DND-41 (cell line): ENCODE measurements around the gene NINJ1.

Experiments
- ATAC-seq: fragments of 200-7000 bp; cut with Tn5 transposase; 3 replicates; pipeline ENCODE4 v1.9.1; 2021; ENCODE audit warnings: low read depth; ENCODE audit not compliant: insufficient read depth
- DNase-seq: peaks from one replicate; pipeline ENCODE4 v3.0.0-alpha.2; 2020
- H2AFZ ChIP-seq: 2 replicates; pipeline ENCODE4 v1.6.0; 2012; ENCODE audit warnings: low read depth, low read length
- H3K27ac ChIP-seq: 2 replicates; pipeline ENCODE4 v1.5.1; 2012; ENCODE audit warnings: low read length, inconsistent platforms
- H3K27me3 ChIP-seq: fragments of 200-600 bp; sonication (generic); 2 replicates; pipeline ENCODE4 v1.6.0; 2012; ENCODE audit warnings: low read length, mild to moderate bottlenecking, inconsistent platforms; ENCODE audit not compliant: insufficient read depth, poor library complexity
- H3K36me3 ChIP-seq: 2 replicates; pipeline ENCODE4 v1.5.1; 2012; ENCODE audit warnings: low read length, inconsistent platforms; ENCODE audit not compliant: insufficient read depth
- H3K4me1 ChIP-seq: 2 replicates; pipeline ENCODE4 v1.5.1; 2012; ENCODE audit warnings: mild to moderate bottlenecking, low read length; ENCODE audit not compliant: insufficient read depth
- H3K4me2 ChIP-seq: 2 replicates; pipeline ENCODE4 v1.6.0; 2012; ENCODE audit warnings: mild to moderate bottlenecking, moderate library complexity, low read length, inconsistent platforms; ENCODE audit not compliant: insufficient read depth
- H3K4me3 ChIP-seq, 2 experiments: fragments of 200-600 bp in 1 of 2; shearing (Covaris generic) in 1 of 2; 2 replicates each; pipeline ENCODE4 v1.5.1; 2012 to 2016; ENCODE audit warnings: inconsistent platforms in 2 of 2, low read length in 2 of 2, mild to moderate bottlenecking in 2 of 2, low read depth in 1 of 2, moderate library complexity in 1 of 2
- H3K79me2 ChIP-seq: 2 replicates; pipeline ENCODE4 v1.6.0; 2012; ENCODE audit warnings: low read length, inconsistent platforms; ENCODE audit not compliant: insufficient read depth
- H3K9ac ChIP-seq: 2 replicates; pipeline ENCODE4 v1.6.0; 2012; ENCODE audit warnings: low read depth, mild to moderate bottlenecking, inconsistent platforms, low read length, moderate library complexity
- H3K9me3 ChIP-seq: 2 replicates; pipeline ENCODE4 v1.5.1; 2012; ENCODE audit warnings: low read length, moderate library complexity, mild to moderate bottlenecking, inconsistent platforms; ENCODE audit not compliant: insufficient read depth, severe bottlenecking
- H4K20me1 ChIP-seq: 2 replicates; pipeline ENCODE4 v1.6.0; 2012; ENCODE audit warnings: low read length; ENCODE audit not compliant: insufficient read depth
- CTCF ChIP-seq: IDR thresholded peaks from 2 replicates; pipeline ENCODE4 v1.5.1; 2012; ENCODE audit warnings: borderline replicate concordance, low read length, moderate library complexity, mild to moderate bottlenecking; ENCODE audit not compliant: poor library complexity, severe bottlenecking; ENCODE audit errors: extremely low read depth
- EZH2 ChIP-seq: IDR thresholded peaks from 3 replicates; pipeline ENCODE4 v1.6.1; 2012; ENCODE audit warnings: borderline replicate concordance, low read depth, mild to moderate bottlenecking, moderate library complexity, low read length, inconsistent platforms; ENCODE audit not compliant: severe bottlenecking

NINJ1 gene

GRCh38 chr9:93108291-93109041, 25.6 kb downstream of the NINJ1 start:
- no peak overlapping the region for H3K4me3 ChIP-seq
- DNase-seq (no peak), ATAC-seq (0 out of 3 replicates have a peak, but pooled peaks have one; percentile 23)
- no peaks in the 10 kb centered on the region for H3K79me2 ChIP-seq
- H3K9ac ChIP-seq: no peak overlapping the region
- no peak overlapping the region for H2AFZ ChIP-seq
- H3K4me2 ChIP-seq: no peak overlapping the region
- no peaks in the 10 kb centered on the region for H3K9me3 ChIP-seq
- H3K4me1 ChIP-seq: no peaks in the 10 kb centered on the region
- no peaks in the 10 kb centered on the region for H4K20me1 ChIP-seq
- no peaks in the 10 kb centered on the region for H3K27me3 ChIP-seq
- TF ChIP-seq EZH2: no peak
- TF ChIP-seq CTCF: no peak
- H3K27ac ChIP-seq: 0 out of 2 replicates have a peak overlapping the region, but pooled peaks have one; percentile 20
- H3K36me3 ChIP-seq: peaks cover 10% of the 10 kb centered on the region

- no peak overlapping the region for H3K9ac ChIP-seq
- H3K79me2 ChIP-seq: no peaks in the 10 kb centered on the region
- H3K4me1 ChIP-seq: no peaks in the 10 kb centered on the region
- no peaks in the 10 kb centered on the region for H3K9me3 ChIP-seq
- H3K4me3 ChIP-seq: no peak overlapping the region
- H3K36me3 ChIP-seq: peaks cover 6% of the 10 kb centered on the region; the same call in 1 of the 2 replicates
- no peak for ATAC-seq
- no peak overlapping the region for H3K27ac ChIP-seq
- no peak overlapping the region for H2AFZ ChIP-seq
- H3K27me3 ChIP-seq: no peaks in the 10 kb centered on the region
- TF ChIP-seq EZH2 (no peak), CTCF (no peak)
- no peaks in the 10 kb centered on the region for H4K20me1 ChIP-seq
- no peak overlapping the region for H3K4me2 ChIP-seq
- no peak for DNase-seq
These were observed 26.3 kb downstream of the NINJ1 start for GRCh38 chr9:93107825-93108161.

GRCh38 chr9:93107151-93107824, 26.8 kb downstream of the NINJ1 start:
- Histone ChIP-seq H3K4me3 (no peak overlapping the region), H3K79me2 (no peaks in the 10 kb centered on the region), H3K27me3 (no peaks in the 10 kb centered on the region), H3K4me2 (no peak overlapping the region), H3K36me3 (peaks cover 6% of the 10 kb centered on the region; the same call in 1 of the 2 replicates), H2AFZ (no peak overlapping the region), H3K27ac (no peak overlapping the region), H4K20me1 (no peaks in the 10 kb centered on the region), H3K9ac (no peak overlapping the region), H3K9me3 (no peaks in the 10 kb centered on the region), H3K4me1 (no peaks in the 10 kb centered on the region)
- DNase-seq (no peak), ATAC-seq (no peak)
- TF ChIP-seq CTCF: no peak
